Osteoblast (primary cell): ENCODE results near the gene BCAN. TPM values are rescaled to one million over a fixed set of nuclear protein-coding genes. Genes with fewer than 3 reads are reported as not detected.
"Not testable (repeated sequence)": the region's sequence is repeated elsewhere in the genome, so short reads cannot be mapped to it uniquely, and the experiment has no call there.

Experiments used
- DNase-seq: peaks from one replicate; pipeline ENCODE4 v3.0.0; 2011; ENCODE audit warnings: low spot score, mixed read lengths; ENCODE audit not compliant: insufficient read length; ENCODE audit errors: missing footprints
- H2AFZ ChIP-seq: 2 replicates; pipeline ENCODE4 v1.6.0; 2011; ENCODE audit warnings: mild to moderate bottlenecking, low read length
- H3K27ac ChIP-seq: 2 replicates; pipeline ENCODE4 v1.5.1; 2011; ENCODE audit warnings: mild to moderate bottlenecking, low read depth, low read length, moderate library complexity
- H3K27me3 ChIP-seq: 2 replicates; pipeline ENCODE4 v1.6.0; 2012; ENCODE audit warnings: mild to moderate bottlenecking, control low read depth, inconsistent platforms, low read length, moderate library complexity; ENCODE audit not compliant: insufficient read depth
- H3K36me3 ChIP-seq: 2 replicates; pipeline ENCODE4 v1.5.1; 2011; ENCODE audit warnings: mild to moderate bottlenecking, low read length, control low read depth, moderate library complexity; ENCODE audit not compliant: insufficient read depth
- H3K4me1 ChIP-seq: 2 replicates; pipeline ENCODE4 v1.5.1; 2011; ENCODE audit warnings: mild to moderate bottlenecking, low read length, control low read depth, moderate library complexity; ENCODE audit not compliant: insufficient read depth
- H3K4me2 ChIP-seq: 2 replicates; pipeline ENCODE4 v1.6.0; 2011; ENCODE audit warnings: mild to moderate bottlenecking, low read length; ENCODE audit not compliant: insufficient read depth
- H3K4me3 ChIP-seq: fragments of 200-600 bp; sonication (generic); 3 replicates; pipeline ENCODE4 v1.5.1; 2012; ENCODE audit warnings: mild to moderate bottlenecking, low read length, inconsistent platforms; ENCODE audit not compliant: insufficient read depth
- H3K79me2 ChIP-seq: 2 replicates; pipeline ENCODE4 v1.6.0; 2012; ENCODE audit warnings: mild to moderate bottlenecking, low read length, control low read depth, inconsistent platforms; ENCODE audit not compliant: insufficient read depth
- H3K9me3 ChIP-seq: 2 replicates; pipeline ENCODE4 v1.5.1; 2011; ENCODE audit warnings: low read depth, low read length, control low read depth
- H4K20me1 ChIP-seq: 2 replicates; pipeline ENCODE4 v1.6.0; 2012; ENCODE audit warnings: mild to moderate bottlenecking, low read length, control low read depth; ENCODE audit not compliant: insufficient read depth
- CTCF ChIP-seq: IDR thresholded peaks from 2 replicates; pipeline ENCODE4 v1.5.1; 2011; ENCODE audit warnings: mild to moderate bottlenecking, low read depth, low read length, moderate library complexity; ENCODE audit errors: extremely low read depth
- total RNA-seq: library from RNA; depleted of rRNA; stranded (reverse); fragments of >200 nt; gene quantifications from 2 replicates; pipeline ENCODE4 v1.2.3, GENCODE V29; 2012

Gene BCAN
- total RNA-seq, 1 donor = not detected

DNA sequence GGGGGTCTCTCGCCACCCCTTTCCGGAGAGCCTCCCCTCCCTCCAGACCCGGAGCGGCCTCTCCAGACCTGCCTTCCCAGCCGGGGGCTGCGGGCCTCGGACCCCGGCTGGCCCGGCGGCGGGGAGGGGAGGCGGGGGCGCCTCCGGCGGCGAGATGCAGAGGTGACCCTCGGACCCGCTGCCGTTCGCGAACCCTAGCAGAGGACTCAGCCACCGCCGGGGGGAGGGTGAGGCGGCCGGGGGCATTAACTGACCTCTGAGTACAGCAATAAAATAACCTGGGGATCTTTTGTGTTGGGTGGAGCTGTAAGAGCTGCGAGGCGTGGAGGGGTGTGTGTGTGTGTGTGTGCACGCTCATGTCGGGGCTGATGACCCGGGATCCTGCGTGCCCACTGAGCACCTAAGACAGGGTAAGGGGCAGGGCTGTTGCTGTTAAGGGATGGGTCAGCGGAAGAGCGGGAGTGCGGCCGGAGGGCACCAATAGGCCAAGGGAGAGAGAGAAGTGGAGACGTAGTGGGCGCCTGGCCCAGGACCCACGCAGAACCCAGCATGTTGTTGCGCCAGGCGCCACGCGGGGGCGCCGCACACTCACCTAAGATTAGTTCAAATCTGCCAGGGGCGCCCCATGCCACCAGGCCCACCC lies 16.4 kb upstream of the BCAN start:
- H3K4me1 ChIP-seq = no peaks in the 10 kb centered on the region
- no peaks in the 10 kb centered on the region for H4K20me1 ChIP-seq
- H2AFZ ChIP-seq = no peak overlapping the region
- no peaks in the 10 kb centered on the region for H3K36me3 ChIP-seq
- H3K4me3 ChIP-seq = no peak overlapping the region
- H3K79me2 ChIP-seq = no peaks in the 10 kb centered on the region
- TF ChIP-seq CTCF = peak; percentile 74
- no peak overlapping the region for H3K27ac ChIP-seq
- DNase-seq = peak; percentile 90
- no peaks in the 10 kb centered on the region for H3K9me3 ChIP-seq
- no peak overlapping the region for H3K4me2 ChIP-seq
- peaks cover 56% of the 10 kb centered on the region for H3K27me3 ChIP-seq

DNA sequence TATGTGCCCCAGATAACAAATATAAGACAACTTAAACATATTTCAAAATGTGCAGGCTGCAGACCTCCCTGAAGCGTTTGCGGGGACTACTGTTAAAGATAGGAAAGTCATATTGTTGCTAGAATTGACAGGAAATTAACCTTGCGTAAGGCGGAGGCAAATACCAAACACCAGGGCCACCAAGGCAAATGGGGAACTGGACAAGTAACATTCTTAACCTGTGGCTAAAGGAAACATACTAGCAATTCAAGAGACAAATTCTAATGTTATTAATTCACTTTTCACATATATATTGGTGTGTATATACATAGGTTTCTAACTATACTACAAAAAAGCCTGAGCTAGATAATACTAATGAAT lies 15.9 kb upstream of the BCAN start:
- no peaks in the 10 kb centered on the region for H3K9me3 ChIP-seq
- DNase-seq = no peak
- no peaks in the 10 kb centered on the region for H3K79me2 ChIP-seq
- no peaks in the 10 kb centered on the region for H3K36me3 ChIP-seq
- no peak overlapping the region for H3K4me2 ChIP-seq
- H3K27me3 ChIP-seq = peaks cover 56% of the 10 kb centered on the region
- peak; percentile 3 for TF ChIP-seq CTCF
- H4K20me1 ChIP-seq = no peaks in the 10 kb centered on the region
- H3K4me1 ChIP-seq = no peaks in the 10 kb centered on the region
- H3K27ac ChIP-seq = no peak overlapping the region
- no peak overlapping the region for H3K4me3 ChIP-seq
- H2AFZ ChIP-seq = no peak overlapping the region

GRCh38 chr1:156627313-156627880 lies 14.5 kb upstream of the BCAN start:
- Histone ChIP-seq H3K4me3 (no peak overlapping the region), H2AFZ (no peak overlapping the region), H3K79me2 (no peaks in the 10 kb centered on the region), H3K27ac (no peak overlapping the region), H3K27me3 (peaks cover 58% of the 10 kb centered on the region), H4K20me1 (no peaks in the 10 kb centered on the region), H3K4me1 (no peaks in the 10 kb centered on the region), H3K4me2 (no peak overlapping the region), H3K9me3 (no peaks in the 10 kb centered on the region), H3K36me3 (no peaks in the 10 kb centered on the region)
- DNase-seq = peak; percentile 91
- TF ChIP-seq CTCF = peak; percentile 82

DNA sequence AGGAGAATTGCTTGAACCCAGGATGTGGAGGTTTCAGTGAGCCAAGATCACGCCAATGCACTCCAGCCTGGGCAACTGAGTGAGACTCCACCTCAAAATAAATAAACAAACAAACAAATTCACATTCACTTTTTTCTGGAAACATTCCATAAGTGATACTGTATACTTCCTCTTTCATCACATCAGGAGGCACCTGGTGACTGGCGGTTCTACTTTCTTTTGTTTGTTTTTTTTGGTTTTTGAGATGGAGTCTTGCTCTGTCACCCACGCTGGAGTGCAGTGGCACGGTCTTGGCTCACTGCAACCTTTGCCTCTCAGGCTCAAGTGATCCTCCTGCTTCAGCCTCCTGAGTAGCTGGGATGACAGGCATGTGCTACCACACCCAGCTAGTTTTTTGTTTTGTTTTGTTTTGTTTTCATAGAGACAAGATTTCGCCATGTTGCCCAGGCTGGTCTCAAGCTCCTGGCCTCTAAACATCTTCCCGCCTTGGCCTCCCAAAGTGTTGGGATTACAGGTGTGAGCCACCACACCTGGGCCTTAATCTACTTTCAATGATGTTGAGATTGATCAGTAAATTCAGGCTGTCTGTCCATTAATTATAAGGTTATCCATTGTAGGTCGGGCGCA lies 12.0 kb upstream of the BCAN start:
- no peak for TF ChIP-seq CTCF
- H3K27me3 ChIP-seq = peaks cover 59% of the 10 kb centered on the region

GRCh38 chr1:156631152-156631551 lies 10.8 kb upstream of the BCAN start:
- not testable (repeated sequence) for H3K4me3 ChIP-seq, H4K20me1 ChIP-seq, H3K4me2 ChIP-seq, H3K4me1 ChIP-seq, H2AFZ ChIP-seq, H3K36me3 ChIP-seq, H3K9me3 ChIP-seq, DNase-seq, H3K79me2 ChIP-seq, H3K27ac ChIP-seq
- H3K27me3 ChIP-seq = peaks cover 54% of the 10 kb centered on the region

More for the DNA sequence above, 12.0 kb upstream of the BCAN start:
- no peak overlapping the region for H3K4me2 ChIP-seq
- H3K36me3 ChIP-seq = no peaks in the 10 kb centered on the region
- H3K79me2 ChIP-seq = no peaks in the 10 kb centered on the region
- no peaks in the 10 kb centered on the region for H3K4me1 ChIP-seq
- no peaks in the 10 kb centered on the region for H4K20me1 ChIP-seq
- DNase-seq = no peak
- H3K4me3 ChIP-seq = no peak overlapping the region
- H2AFZ ChIP-seq = no peak overlapping the region
- H3K27ac ChIP-seq = no peak overlapping the region
- H3K9me3 ChIP-seq = no peaks in the 10 kb centered on the region
